Calu3 (cell line): ENCODE measurements around the gene WNK4. TPM values are rescaled to one million over a fixed set of nuclear protein-coding genes. Genes with fewer than 3 reads are reported as not detected.

Experiments used
- BruUV-seq: library from RNA; stranded (reverse); fragments of 400-500 nt; replicated peaks from 2 replicates; lab custom pipeline; 2021; lab: Mats Ljungman, UMichigan
- CTCF ChIA-PET: fragments of 300-600 bp; sonication (Branson Sonifier 250); formaldehyde crosslinking; loops from one replicate; lab custom pipeline; 2022; ENCODE audit warnings: antibody characterized with exemption; lab: Charles Lee
- DNase-seq: peaks from one replicate; pipeline ENCODE4 v3.0.0; 2022
- H3K27ac Mint-ChIP-seq: one replicate; pipeline ENCODE4 v1.8.0; 2022; ENCODE audit warnings: mixed read lengths; ENCODE audit not compliant: unreplicated experiment
- H3K27me3 Mint-ChIP-seq: one replicate; pipeline ENCODE4 v1.8.0; 2022; ENCODE audit warnings: mixed read lengths; ENCODE audit not compliant: unreplicated experiment
- H3K36me3 Mint-ChIP-seq: one replicate; pipeline ENCODE4 v1.8.0; 2022; ENCODE audit warnings: mild to moderate bottlenecking, moderate library complexity, mixed read lengths; ENCODE audit not compliant: insufficient read depth, unreplicated experiment
- H3K4me1 Mint-ChIP-seq: one replicate; pipeline ENCODE4 v1.8.0; 2022; ENCODE audit warnings: mild to moderate bottlenecking, low read depth, mixed read lengths; ENCODE audit not compliant: unreplicated experiment
- H3K4me3 Mint-ChIP-seq: one replicate; pipeline ENCODE4 v1.8.0; 2022; ENCODE audit warnings: mild to moderate bottlenecking, low read depth, moderate library complexity, mixed read lengths; ENCODE audit not compliant: unreplicated experiment
- H3K9me3 Mint-ChIP-seq: one replicate; pipeline ENCODE4 v1.8.0; 2022; ENCODE audit warnings: low read depth, mixed read lengths; ENCODE audit not compliant: unreplicated experiment
- intact Hi-C: fragments of 100-400 bp; cut with micrococcal nuclease; formaldehyde crosslinking; loops from one replicate; pipeline ENCODE4 v1.10.0; 2022; ENCODE audit not compliant: unreplicated experiment
- total RNA-seq: library from RNA; stranded (reverse); gene quantifications from 2 replicates; pipeline ENCODE4 v1.2.3, GENCODE V29; 2022
- TF ChIP-seq, protein P1 (sequence below): fragments of 200-600 bp; IDR thresholded peaks from one replicate; pipeline ENCODE4 v1.8.0; 2022; ENCODE audit warnings: antibody characterized with exemption; ENCODE audit not compliant: unreplicated experiment

WNK4 gene
- total RNA-seq, 1 experiment from 2014 or later = 0.33 TPM

GRCh38 chr17:42819939-42820535, 39.6 kb downstream of the WNK4 start:
- H3K4me1 Mint-ChIP-seq = peaks cover 6% of the 10 kb centered on the region
- peaks cover 73% of the 10 kb centered on the region for H3K36me3 Mint-ChIP-seq
- no peak overlapping the region for H3K4me3 Mint-ChIP-seq
- H3K27ac Mint-ChIP-seq = no peak overlapping the region
- H3K27me3 Mint-ChIP-seq = no peaks in the 10 kb centered on the region
- no TSS peak for BruUV-seq
- intact Hi-C loops = no loop called here
- TF ChIP-seq, protein P1, sequence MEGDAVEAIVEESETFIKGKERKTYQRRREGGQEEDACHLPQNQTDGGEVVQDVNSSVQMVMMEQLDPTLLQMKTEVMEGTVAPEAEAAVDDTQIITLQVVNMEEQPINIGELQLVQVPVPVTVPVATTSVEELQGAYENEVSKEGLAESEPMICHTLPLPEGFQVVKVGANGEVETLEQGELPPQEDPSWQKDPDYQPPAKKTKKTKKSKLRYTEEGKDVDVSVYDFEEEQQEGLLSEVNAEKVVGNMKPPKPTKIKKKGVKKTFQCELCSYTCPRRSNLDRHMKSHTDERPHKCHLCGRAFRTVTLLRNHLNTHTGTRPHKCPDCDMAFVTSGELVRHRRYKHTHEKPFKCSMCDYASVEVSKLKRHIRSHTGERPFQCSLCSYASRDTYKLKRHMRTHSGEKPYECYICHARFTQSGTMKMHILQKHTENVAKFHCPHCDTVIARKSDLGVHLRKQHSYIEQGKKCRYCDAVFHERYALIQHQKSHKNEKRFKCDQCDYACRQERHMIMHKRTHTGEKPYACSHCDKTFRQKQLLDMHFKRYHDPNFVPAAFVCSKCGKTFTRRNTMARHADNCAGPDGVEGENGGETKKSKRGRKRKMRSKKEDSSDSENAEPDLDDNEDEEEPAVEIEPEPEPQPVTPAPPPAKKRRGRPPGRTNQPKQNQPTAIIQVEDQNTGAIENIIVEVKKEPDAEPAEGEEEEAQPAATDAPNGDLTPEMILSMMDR = peak; percentile 84
- peak; percentile 83 for DNase-seq
- CTCF ChIA-PET = interaction anchor here (1.0 kb wide), 3 partner anchors 22 to 178 kb away, joined by 3 to 6 read pairs (median 5); partner anchors contain the start of genes CNTD1, COA3 and RPL27
- H3K9me3 Mint-ChIP-seq = no peaks in the 10 kb centered on the region

DNA sequence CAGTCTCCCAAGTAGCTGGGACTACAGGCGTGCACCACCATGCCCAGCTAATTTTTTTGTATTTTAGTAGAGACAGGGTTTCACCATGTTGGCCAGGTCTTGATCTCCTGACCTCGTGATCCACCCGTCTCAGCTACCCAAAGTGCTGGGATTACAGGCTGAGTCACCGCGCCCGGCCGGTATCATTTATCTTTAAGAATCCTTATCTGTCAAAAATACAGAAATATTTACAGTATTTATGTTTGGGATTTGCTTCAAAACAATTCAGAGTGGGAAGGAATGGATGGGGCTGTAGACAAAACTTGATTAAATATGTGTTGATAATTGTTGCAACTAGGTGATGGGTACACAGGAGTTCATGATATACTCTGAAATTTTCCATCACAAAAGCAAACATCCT, 40.8 kb downstream of the WNK4 start:
- no peaks in the 10 kb centered on the region for H3K27me3 Mint-ChIP-seq
- H3K27ac Mint-ChIP-seq = no peak overlapping the region
- H3K9me3 Mint-ChIP-seq = no peaks in the 10 kb centered on the region
- peaks cover 6% of the 10 kb centered on the region for H3K4me1 Mint-ChIP-seq
- H3K36me3 Mint-ChIP-seq = peaks cover 73% of the 10 kb centered on the region
- TF ChIP-seq, protein P1 = no peak
- CTCF ChIA-PET = interaction anchor here (0.6 kb wide), 1 partner anchor 227 kb away, joined by 5 read pairs; no protein-coding TSS in a partner anchor
- peak overlapping the region; percentile 11 for H3K4me3 Mint-ChIP-seq
- BruUV-seq = no TSS peak
- intact Hi-C loops = no loop called here
- no peak for DNase-seq

- Mint-ChIP-seq H3K27ac (no peak overlapping the region), H3K4me3 (no peak overlapping the region), H3K9me3 (no peaks in the 10 kb centered on the region), H3K36me3 (peaks cover 25% of the 10 kb centered on the region), H3K4me1 (peaks cover 8% of the 10 kb centered on the region), H3K27me3 (peaks cover 16% of the 10 kb centered on the region)
- TF ChIP-seq, protein P1 = no peak
- intact Hi-C loops = no loop called here
- DNase-seq = no peak
- CTCF ChIA-PET = no interaction called here
- BruUV-seq = no TSS peak
Measured at GRCh38 chr17:42827472-42827871, 47.1 kb downstream of the WNK4 start.

DNA sequence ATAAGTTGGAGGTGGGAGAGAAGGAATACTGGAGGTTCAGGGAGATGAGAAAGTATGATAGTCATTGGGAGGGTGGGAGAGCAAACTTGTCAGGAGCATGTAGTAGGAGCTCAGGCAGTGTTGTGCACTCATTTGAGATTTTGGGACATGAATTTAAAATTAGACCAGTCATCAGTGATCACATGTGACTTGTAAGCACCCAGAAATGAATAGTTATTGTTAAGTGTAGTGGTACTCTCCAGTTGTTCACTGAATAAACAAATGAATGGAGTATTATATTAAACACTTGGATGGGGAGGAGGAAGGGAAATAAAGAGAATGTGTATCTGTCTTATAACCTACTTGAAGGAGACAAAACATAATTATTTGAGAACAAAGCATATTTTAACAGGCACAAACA, 50.6 kb downstream of the WNK4 start:
- Mint-ChIP-seq H3K27ac (no peak overlapping the region), H3K27me3 (peaks cover 16% of the 10 kb centered on the region), H3K36me3 (peaks cover 35% of the 10 kb centered on the region), H3K4me3 (no peak overlapping the region), H3K9me3 (no peaks in the 10 kb centered on the region), H3K4me1 (peaks cover 19% of the 10 kb centered on the region)
- TF ChIP-seq, protein P1 = no peak
- intact Hi-C loops = no loop called here
- no peak for DNase-seq
- no TSS peak for BruUV-seq
- CTCF ChIA-PET = no interaction called here
